Tracheal epithelial cell (primary cell): Measurements from ENCODE around the gene HDDC2. TPM values are rescaled to one million over a fixed set of nuclear protein-coding genes. Genes with fewer than 3 reads are reported as not detected.

Source experiments
- total RNA-seq: library from RNA; depleted of rRNA; stranded (reverse); fragments of >200 nt; gene quantifications from 2 replicates; pipeline ENCODE4 v1.2.1, GENCODE V29; 2014

HDDC2 gene
- 56.4 and 59.3 TPM in 2 replicates for total RNA-seq

GRCh38 chr6:125301435-125302391, at the start of gene HDDC2:
Gene HDDC2 (minus strand): TSS chr6:125301967. CDS start chr6:125301932, 35 bp downstream.

Other genes with a start within 250 kb of the HDDC2 start
- gene TPD52L1, start 148.2 kb downstream of the HDDC2 start, total RNA-seq, result 121 and 159 TPM in 2 replicates